T-helper 17 cell (primary cell): Measurements from ENCODE around the gene SLC6A11. TPM values are rescaled to one million over a fixed set of nuclear protein-coding genes. Genes with fewer than 3 reads are reported as not detected.

ENCODE experiments used
- ATAC-seq: fragments of 150-1000 bp; cut with Tn5 transposase; 2 replicates; pipeline ENCODE4 v1.10.0; 2021; ENCODE audit warnings: mild to moderate bottlenecking, moderate library complexity
- DNase-seq, 3 donors: peaks; one replicate each; pipeline versions ENCODE4 v3.0.0 to v3.0.0-alpha.2; 2020 to 2021
- H3K9me3 ChIP-seq: one replicate; pipeline ENCODE4 v1.7.0; 2013; ENCODE audit warnings: low read length, mild to moderate bottlenecking; ENCODE audit not compliant: control insufficient read depth, poor library complexity, severe bottlenecking
- H3K27ac Mint-ChIP-seq: one replicate; pipeline ENCODE4 v1.8.0; 2022; ENCODE audit warnings: mild to moderate bottlenecking, moderate library complexity, mixed read lengths
- H3K27me3 Mint-ChIP-seq: one replicate; pipeline ENCODE4 v1.8.0; 2022; ENCODE audit warnings: mixed read lengths
- H3K36me3 Mint-ChIP-seq: one replicate; pipeline ENCODE4 v1.8.0; 2022; ENCODE audit warnings: low read depth, mixed read lengths
- H3K4me1 Mint-ChIP-seq: one replicate; pipeline ENCODE4 v1.8.0; 2022; ENCODE audit warnings: mild to moderate bottlenecking, mixed read lengths
- H3K4me3 Mint-ChIP-seq: one replicate; pipeline ENCODE4 v1.8.0; 2022; ENCODE audit warnings: mild to moderate bottlenecking, moderate library complexity, mixed read lengths
- total RNA-seq, 4 donors: library from RNA in 2 of 4; stranded (reverse) in 2 of 4; gene quantifications; one replicate each; pipeline ENCODE4 v1.2.3 and lab custom pipeline; 2022 to 2026

SLC6A11 gene
- total RNA-seq, 2 donors from 2014 or later = not detected

DNA sequence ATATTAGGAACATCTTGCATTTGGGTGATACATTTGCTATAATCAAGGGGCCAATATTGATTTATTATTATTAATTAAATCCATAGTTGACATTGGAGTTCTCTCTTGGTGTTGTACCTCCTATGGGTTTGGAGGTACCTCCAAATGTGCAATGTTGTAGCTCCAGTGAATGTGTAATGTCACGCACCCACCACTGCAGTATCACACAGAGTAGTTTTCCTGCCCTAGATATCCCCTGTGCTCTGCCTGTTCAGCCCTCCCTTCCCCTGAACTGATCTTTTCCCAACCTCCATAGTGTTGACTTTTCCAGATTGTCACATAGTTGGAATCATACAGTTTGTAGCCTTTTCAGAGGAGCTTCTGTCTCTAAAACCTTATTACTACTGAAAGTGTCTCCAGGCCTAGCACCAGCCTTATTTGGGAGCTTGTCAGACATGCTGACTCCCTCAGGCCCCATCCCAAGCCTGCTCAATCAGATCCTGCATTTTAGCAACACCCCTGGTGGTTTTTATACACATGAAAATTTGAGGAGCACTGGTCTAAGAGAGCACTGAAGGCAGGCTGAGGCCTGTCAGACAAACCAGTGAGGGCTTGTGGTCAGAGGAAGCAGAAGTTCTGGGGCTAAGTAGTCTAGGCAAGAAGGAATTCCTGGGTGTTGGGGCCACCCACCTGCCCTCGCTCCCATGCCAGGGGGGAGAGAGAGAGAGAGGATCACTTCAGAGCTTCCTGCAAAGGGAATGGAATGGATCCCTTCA is 73.4 kb downstream of the SLC6A11 start:
- no peak for DNase-seq
- H3K27me3 Mint-ChIP-seq = peaks cover 12% of the 10 kb centered on the region
- no peak overlapping the region for H3K4me3 Mint-ChIP-seq

GRCh38 chr3:10890665-10891064 is 74.6 kb downstream of the SLC6A11 start:
- DNase-seq (no peak), ATAC-seq (no peak)
- H3K27me3 Mint-ChIP-seq = peaks cover 11% of the 10 kb centered on the region
- H3K4me3 Mint-ChIP-seq = no peak overlapping the region
- H3K27ac Mint-ChIP-seq = no peak overlapping the region
- peaks cover 4% of the 10 kb centered on the region for H3K9me3 ChIP-seq
- no peaks in the 10 kb centered on the region for H3K36me3 Mint-ChIP-seq
- H3K4me1 Mint-ChIP-seq = no peaks in the 10 kb centered on the region

More for the DNA sequence above, 73.4 kb downstream of the SLC6A11 start:
- no peak overlapping the region for H3K27ac Mint-ChIP-seq
- H3K4me1 Mint-ChIP-seq = no peaks in the 10 kb centered on the region
- no peak for ATAC-seq
- no peaks in the 10 kb centered on the region for H3K36me3 Mint-ChIP-seq
- peaks cover 4% of the 10 kb centered on the region for H3K9me3 ChIP-seq

- DNase-seq (no peak), ATAC-seq (no peak)
- Mint-ChIP-seq H3K27ac (no peak overlapping the region), H3K36me3 (no peaks in the 10 kb centered on the region), H3K4me3 (no peak overlapping the region), H3K27me3 (peaks cover 5% of the 10 kb centered on the region), H3K4me1 (no peaks in the 10 kb centered on the region)
- peaks cover 4% of the 10 kb centered on the region for H3K9me3 ChIP-seq
These were observed 76.6 kb downstream of the SLC6A11 start for GRCh38 chr3:10892622-10893021.

DNA sequence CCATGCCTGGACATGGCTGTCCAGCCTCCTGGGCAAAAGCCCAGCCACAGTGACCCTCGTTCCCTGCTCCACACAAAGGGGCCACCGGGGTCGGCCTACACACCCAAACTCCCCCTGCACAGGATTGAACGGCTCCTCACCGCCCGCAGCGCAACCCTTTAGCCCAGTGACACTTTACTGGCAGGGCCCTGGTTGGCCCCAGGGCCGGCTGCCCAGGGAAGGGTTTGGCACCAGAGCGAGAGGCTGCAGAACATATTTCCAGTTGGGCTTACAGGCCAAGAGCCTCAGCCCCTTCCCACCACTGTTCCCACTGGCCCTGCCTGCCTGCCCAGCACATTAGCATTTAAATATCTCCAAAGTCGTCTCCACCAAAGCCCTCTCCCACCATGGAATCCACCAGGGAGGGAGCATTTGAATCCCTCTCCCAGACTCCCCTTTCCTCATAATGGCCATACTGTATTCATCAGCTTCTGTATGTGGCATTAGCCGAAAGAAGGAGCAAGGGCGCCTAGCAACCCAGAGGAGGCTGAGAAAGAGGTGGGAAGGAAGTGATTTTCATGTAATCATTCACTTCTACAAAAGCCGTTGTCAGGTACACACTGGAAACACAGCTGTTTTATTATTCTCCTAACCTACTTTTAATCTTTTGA is 85.4 kb downstream of the SLC6A11 start:
- H3K27me3 Mint-ChIP-seq = no peaks in the 10 kb centered on the region

DNA sequence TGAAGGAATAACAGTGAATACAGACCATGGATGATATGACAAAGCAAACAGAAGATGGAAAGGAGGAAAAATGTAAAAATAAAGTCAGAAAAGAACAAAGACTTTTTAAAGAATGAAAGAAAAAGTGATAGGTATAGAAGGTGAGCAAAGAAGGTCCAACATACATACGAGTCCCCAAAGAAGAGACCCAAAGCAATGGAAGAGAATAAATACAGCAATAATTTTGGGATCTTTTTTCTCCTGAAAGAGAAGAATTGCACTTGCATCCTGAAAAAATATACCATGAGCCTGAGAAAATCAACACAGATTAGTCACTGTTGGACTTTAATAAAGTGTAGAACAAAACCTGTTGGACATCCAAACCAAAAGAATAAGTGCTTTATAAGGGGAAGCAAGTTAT is 91.2 kb downstream of the SLC6A11 start:
- Mint-ChIP-seq H3K4me3 (no peak overlapping the region), H3K27ac (no peak overlapping the region), H3K27me3 (peaks cover under 1% of the 10 kb centered on the region), H3K4me1 (no peaks in the 10 kb centered on the region), H3K36me3 (no peaks in the 10 kb centered on the region)
- no peak for DNase-seq
- ATAC-seq = no peak
- peaks cover 4% of the 10 kb centered on the region for H3K9me3 ChIP-seq

More for the DNA sequence above, 85.4 kb downstream of the SLC6A11 start:
- H3K27ac Mint-ChIP-seq = no peak overlapping the region
- no peaks in the 10 kb centered on the region for H3K4me1 Mint-ChIP-seq
- ATAC-seq (no peak), DNase-seq (no peak)
- peaks cover 2% of the 10 kb centered on the region for H3K9me3 ChIP-seq
- no peak overlapping the region for H3K4me3 Mint-ChIP-seq
- no peaks in the 10 kb centered on the region for H3K36me3 Mint-ChIP-seq

DNA sequence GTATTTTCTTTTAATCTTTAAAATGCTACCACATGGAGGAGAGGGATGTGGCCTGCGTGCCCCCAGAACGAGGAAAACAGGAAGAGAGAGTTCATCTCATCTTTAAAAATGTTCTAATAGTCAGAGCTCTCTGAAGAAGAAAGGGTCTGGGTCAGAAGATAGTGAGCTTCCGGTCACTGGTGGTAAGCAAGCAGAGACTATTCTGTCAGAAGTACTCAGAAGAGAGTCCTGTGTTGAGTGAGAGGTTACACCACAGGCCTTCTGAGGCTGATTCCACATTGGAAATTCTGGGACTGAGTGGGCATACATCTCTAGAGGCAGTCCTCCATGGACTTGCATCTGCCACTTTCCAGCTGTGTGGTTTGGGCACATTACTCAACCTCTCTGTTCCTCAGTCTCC is 94.3 kb downstream of the SLC6A11 start:
- DNase-seq = no peak
- H3K9me3 ChIP-seq = peaks cover 4% of the 10 kb centered on the region
- Mint-ChIP-seq H3K36me3 (no peaks in the 10 kb centered on the region), H3K4me1 (no peaks in the 10 kb centered on the region), H3K27ac (no peak overlapping the region), H3K27me3 (peaks cover 18% of the 10 kb centered on the region), H3K4me3 (no peak overlapping the region)
- no peak for ATAC-seq

DNA sequence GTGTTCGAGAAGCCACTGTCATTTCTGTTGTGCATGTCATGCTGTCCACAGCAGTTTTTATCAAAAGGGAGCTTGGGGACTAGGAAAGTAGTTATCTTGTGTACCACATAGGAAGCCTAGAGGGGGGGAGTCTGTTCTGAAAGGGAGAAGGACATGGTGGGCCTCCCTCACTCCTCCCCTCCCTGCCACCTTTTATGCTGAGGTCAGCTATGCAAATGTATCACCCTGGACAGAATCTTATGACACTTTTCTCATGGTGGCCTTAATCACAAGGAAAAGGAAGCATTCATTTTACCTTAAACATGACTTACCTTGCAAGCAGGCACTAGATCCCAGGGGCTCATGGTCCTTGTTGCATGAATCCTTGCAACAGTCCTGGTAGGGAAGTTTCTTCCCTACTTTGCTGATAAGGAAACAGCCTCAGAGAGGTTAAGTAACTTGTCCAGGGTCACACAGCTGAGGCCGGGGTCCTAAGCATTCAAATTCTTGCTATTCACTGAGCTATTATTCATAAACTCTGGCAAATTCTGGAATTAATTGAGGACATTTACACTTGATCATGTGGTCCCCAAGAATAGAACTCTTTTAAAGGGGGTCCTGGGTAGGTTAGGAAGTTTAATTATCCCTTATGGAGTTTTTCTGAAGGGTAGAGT is 95.4 kb downstream of the SLC6A11 start:
- ATAC-seq = no peak
- peaks cover 2% of the 10 kb centered on the region for H3K9me3 ChIP-seq
- H3K4me3 Mint-ChIP-seq = no peak overlapping the region
- DNase-seq = no peak
- no peak overlapping the region for H3K27ac Mint-ChIP-seq
- H3K36me3 Mint-ChIP-seq = no peaks in the 10 kb centered on the region
- peaks cover 25% of the 10 kb centered on the region for H3K27me3 Mint-ChIP-seq
- no peaks in the 10 kb centered on the region for H3K4me1 Mint-ChIP-seq

- ATAC-seq = no peak
- Mint-ChIP-seq H3K27ac (no peak overlapping the region), H3K36me3 (no peaks in the 10 kb centered on the region), H3K4me1 (no peaks in the 10 kb centered on the region), H3K4me3 (no peak overlapping the region), H3K27me3 (peaks cover 36% of the 10 kb centered on the region)
- no peak for DNase-seq
- no peaks in the 10 kb centered on the region for H3K9me3 ChIP-seq
These were observed 96.8 kb downstream of the SLC6A11 start for GRCh38 chr3:10912786-10913185.

GRCh38 chr3:10915376-10915775 is 99.3 kb downstream of the SLC6A11 start:
- H3K36me3 Mint-ChIP-seq = no peaks in the 10 kb centered on the region
- H3K4me1 Mint-ChIP-seq = no peaks in the 10 kb centered on the region
- no peaks in the 10 kb centered on the region for H3K9me3 ChIP-seq
- H3K27ac Mint-ChIP-seq = no peak overlapping the region
- DNase-seq = no peak
- no peak overlapping the region for H3K4me3 Mint-ChIP-seq
- ATAC-seq = no peak
- H3K27me3 Mint-ChIP-seq = peaks cover 53% of the 10 kb centered on the region

- Mint-ChIP-seq H3K36me3 (no peaks in the 10 kb centered on the region), H3K4me1 (no peaks in the 10 kb centered on the region), H3K4me3 (no peak overlapping the region), H3K27ac (no peak overlapping the region), H3K27me3 (peaks cover 53% of the 10 kb centered on the region)
- ATAC-seq (no peak), DNase-seq (no peak)
- no peaks in the 10 kb centered on the region for H3K9me3 ChIP-seq
These were observed 101.1 kb downstream of the SLC6A11 start for GRCh38 chr3:10917176-10917575.

GRCh38 chr3:10918011-10918410 is 102.0 kb downstream of the SLC6A11 start:
- no peaks in the 10 kb centered on the region for H3K36me3 Mint-ChIP-seq
- peaks cover 47% of the 10 kb centered on the region for H3K27me3 Mint-ChIP-seq
- no peaks in the 10 kb centered on the region for H3K9me3 ChIP-seq
- H3K27ac Mint-ChIP-seq = no peak overlapping the region
- H3K4me3 Mint-ChIP-seq = no peak overlapping the region
- DNase-seq (no peak), ATAC-seq (no peak)
- H3K4me1 Mint-ChIP-seq = no peaks in the 10 kb centered on the region

- Mint-ChIP-seq H3K36me3 (no peaks in the 10 kb centered on the region), H3K27ac (no peak overlapping the region), H3K4me1 (no peaks in the 10 kb centered on the region), H3K27me3 (peaks cover 40% of the 10 kb centered on the region), H3K4me3 (no peak overlapping the region)
- no peak for DNase-seq
- ATAC-seq = no peak
- no peaks in the 10 kb centered on the region for H3K9me3 ChIP-seq
These were observed 103.6 kb downstream of the SLC6A11 start for GRCh38 chr3:10919636-10920035.

GRCh38 chr3:10925436-10926255 is 109.6 kb downstream of the SLC6A11 start:
- no peak for ATAC-seq
- Mint-ChIP-seq H3K4me1 (no peaks in the 10 kb centered on the region), H3K36me3 (no peaks in the 10 kb centered on the region), H3K27ac (no peak overlapping the region), H3K4me3 (no peak overlapping the region), H3K27me3 (no peaks in the 10 kb centered on the region)
- H3K9me3 ChIP-seq = no peaks in the 10 kb centered on the region
- DNase-seq = no peak
